Measurements from ENCODE around the gene IGFBP1.

IGFBP1 gene

DNA sequence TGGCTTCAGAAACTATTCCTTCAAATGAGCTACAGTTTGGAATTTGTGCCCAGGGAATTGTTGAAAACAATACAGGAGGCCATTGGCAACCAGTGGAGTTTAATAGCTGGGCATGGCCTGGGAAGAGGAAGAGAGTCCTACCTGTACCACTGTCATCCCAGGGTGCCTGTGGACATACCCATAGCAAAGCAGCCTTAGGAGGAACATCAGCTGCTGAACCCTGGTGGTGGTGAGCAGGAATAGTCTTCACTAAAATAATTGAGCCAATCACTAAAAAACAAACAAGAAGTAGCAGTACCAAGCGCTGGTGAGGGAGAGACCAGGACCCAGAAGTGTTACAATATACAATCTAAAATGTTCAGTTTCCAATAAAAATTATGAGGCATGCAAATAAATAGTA is 14.5 kb downstream of the IGFBP1 start:
- no peak overlapping the region for H3K4me3 Mint-ChIP-seq
- no peak overlapping the region for H3K27ac Mint-ChIP-seq
- H3K4me1 Mint-ChIP-seq (ENCODE audit: low read depth) = no peaks in the 10 kb centered on the region
- peaks cover 4% of the 10 kb centered on the region for H3K27me3 Mint-ChIP-seq (ENCODE audit: low read depth)
- H3K9me3 Mint-ChIP-seq = no peaks in the 10 kb centered on the region
- no peaks in the 10 kb centered on the region for H3K36me3 Mint-ChIP-seq (ENCODE audit: low read depth)
- no peak for DNase-seq (ENCODE audit: low spot score)

DNA sequence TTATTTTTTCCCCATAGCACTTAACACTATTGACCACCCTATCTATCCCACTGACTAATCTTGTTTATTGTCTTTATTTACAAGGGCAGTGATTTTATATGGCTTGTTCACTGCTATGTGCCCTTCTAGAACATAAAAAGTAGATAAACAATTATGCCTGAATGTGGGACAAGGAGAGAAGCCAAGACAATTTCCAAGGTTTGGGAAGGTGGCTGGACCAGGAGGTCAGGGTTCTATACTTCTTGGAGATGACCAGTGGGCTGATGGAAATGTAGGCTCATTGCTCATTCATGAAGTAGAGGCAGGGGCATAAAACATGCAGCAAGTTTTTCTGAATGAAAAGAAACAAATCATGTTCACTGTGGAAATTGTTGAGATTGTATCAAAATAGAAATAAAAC is 21.3 kb downstream of the IGFBP1 start:
- Mint-ChIP-seq H3K27ac (no peak overlapping the region), H3K36me3 (ENCODE audit: low read depth) (no peaks in the 10 kb centered on the region), H3K9me3 (no peaks in the 10 kb centered on the region), H3K4me3 (no peak overlapping the region), H3K4me1 (ENCODE audit: low read depth) (no peaks in the 10 kb centered on the region), H3K27me3 (ENCODE audit: low read depth) (no peaks in the 10 kb centered on the region)
- no peak for DNase-seq (ENCODE audit: low spot score)

DNA sequence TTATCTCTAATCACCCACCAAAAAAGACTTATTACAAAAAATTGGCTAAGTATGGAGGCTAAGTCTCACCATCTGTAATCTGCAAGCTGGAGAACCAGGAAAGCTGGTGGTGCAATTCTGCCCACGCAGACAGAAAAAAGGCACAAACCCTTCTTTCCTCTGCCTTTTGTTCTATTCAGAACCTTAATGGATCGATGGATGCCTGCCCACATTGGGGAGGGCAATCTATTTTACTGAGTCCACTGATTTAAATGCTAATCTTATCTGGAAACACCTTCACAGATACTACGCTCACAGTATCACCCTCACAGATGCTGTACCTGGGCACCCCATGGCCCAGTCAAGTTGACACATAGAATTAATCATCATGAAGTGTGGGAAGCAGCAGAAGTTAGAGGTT is 22.6 kb downstream of the IGFBP1 start:
- H3K9me3 Mint-ChIP-seq = no peaks in the 10 kb centered on the region
- H3K4me3 Mint-ChIP-seq = no peak overlapping the region
- no peak for DNase-seq (ENCODE audit: low spot score)
- H3K27ac Mint-ChIP-seq = no peak overlapping the region
- no peaks in the 10 kb centered on the region for H3K27me3 Mint-ChIP-seq (ENCODE audit: low read depth)
- H3K36me3 Mint-ChIP-seq (ENCODE audit: low read depth) = no peaks in the 10 kb centered on the region
- no peaks in the 10 kb centered on the region for H3K4me1 Mint-ChIP-seq (ENCODE audit: low read depth)

DNA sequence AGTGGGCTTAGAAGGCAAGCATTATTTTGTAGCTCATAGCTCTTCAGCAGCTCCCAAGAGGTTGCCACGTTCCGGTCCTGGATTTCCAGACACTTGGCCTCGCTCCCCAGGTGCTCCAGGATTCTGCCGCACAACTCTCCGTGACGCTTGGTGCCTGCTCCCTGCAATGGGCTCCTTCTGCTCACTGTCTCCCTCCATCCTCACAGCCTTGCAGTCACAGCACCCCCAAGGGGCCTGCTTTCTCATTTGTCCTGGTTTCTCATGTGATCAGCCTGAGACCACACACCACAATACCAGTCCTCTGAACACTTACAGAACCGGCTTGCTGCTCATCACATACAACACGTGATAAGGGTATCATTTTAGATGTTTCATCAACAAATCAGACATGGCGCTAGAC is 23.0 kb downstream of the IGFBP1 start:
- H3K27me3 Mint-ChIP-seq (ENCODE audit: low read depth) = no peaks in the 10 kb centered on the region
- H3K9me3 Mint-ChIP-seq = no peaks in the 10 kb centered on the region
- no peak overlapping the region for H3K4me3 Mint-ChIP-seq
- DNase-seq (ENCODE audit: low spot score) = no peak
- H3K4me1 Mint-ChIP-seq (ENCODE audit: low read depth) = no peaks in the 10 kb centered on the region
- H3K36me3 Mint-ChIP-seq (ENCODE audit: low read depth) = no peaks in the 10 kb centered on the region
- no peak overlapping the region for H3K27ac Mint-ChIP-seq

DNA sequence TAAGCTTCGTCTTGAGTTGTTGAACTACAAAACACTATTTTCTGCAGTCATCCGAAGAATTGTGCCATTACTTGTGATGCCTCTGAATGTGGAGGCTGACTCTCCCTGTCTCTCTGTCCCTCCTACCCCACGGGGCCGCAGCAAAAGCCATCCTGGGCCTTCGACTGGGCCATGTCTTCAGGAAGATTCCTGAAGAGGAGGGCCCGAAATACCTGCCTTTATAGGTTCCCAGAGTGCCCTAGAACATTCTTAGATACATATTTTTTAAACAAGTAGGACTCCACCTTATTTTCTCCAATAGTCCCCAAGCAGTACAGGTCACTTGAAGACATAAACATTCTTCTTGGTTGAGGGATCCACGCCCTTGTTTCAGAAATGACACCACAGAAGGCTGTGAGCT is 24.7 kb downstream of the IGFBP1 start:
- Mint-ChIP-seq H3K4me1 (ENCODE audit: low read depth) (no peaks in the 10 kb centered on the region), H3K4me3 (no peak overlapping the region), H3K9me3 (no peaks in the 10 kb centered on the region), H3K27me3 (ENCODE audit: low read depth) (peaks cover 7% of the 10 kb centered on the region), H3K36me3 (ENCODE audit: low read depth) (no peaks in the 10 kb centered on the region), H3K27ac (no peak overlapping the region)
- DNase-seq (ENCODE audit: low spot score) = no peak

DNA sequence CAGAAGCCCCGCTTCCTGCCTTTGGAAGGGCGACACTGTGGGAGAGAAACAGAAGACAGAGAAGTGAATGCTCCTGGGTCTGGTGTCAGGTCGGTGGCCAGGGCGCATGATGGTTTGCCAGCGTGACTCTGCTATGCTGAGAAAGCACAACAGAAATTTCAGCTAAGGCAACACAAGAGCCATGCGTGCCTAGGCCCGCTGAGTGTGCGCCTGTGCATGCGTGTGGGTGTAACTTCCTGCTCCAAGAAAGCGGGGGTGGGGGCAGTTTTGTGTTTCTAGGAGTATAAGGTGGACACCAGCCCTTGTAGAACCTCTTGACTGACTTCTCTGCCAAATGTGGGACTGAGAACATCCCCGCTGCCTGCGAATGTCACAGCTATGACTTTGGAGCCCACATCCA is 26.6 kb downstream of the IGFBP1 start:
- Mint-ChIP-seq H3K4me1 (ENCODE audit: low read depth) (peaks cover 3% of the 10 kb centered on the region), H3K36me3 (ENCODE audit: low read depth) (no peaks in the 10 kb centered on the region), H3K27ac (no peak overlapping the region), H3K9me3 (no peaks in the 10 kb centered on the region), H3K4me3 (no peak overlapping the region), H3K27me3 (ENCODE audit: low read depth) (peaks cover 27% of the 10 kb centered on the region)
- no peak for DNase-seq (ENCODE audit: low spot score)

DNA sequence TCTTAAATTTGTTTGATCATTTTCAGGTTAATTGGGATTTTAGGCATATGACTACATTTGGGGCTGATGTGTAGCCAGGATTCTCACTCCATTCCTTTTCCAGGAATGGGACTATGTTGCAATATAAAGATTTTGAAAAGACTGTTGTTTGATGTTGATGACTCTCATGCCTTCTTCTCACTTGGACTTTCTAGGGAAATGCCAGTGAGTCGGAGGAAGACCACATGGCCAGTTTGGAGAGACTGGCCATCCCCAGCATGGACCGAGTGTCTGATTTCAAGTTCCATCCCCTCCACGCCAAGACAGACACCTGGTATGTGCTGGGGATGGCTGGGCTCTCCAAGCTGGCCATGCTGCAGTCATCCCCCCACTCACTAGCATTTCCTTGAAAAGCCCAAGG is 27.3 kb downstream of the IGFBP1 start:
- Mint-ChIP-seq H3K27me3 (ENCODE audit: low read depth) (peaks cover 32% of the 10 kb centered on the region), H3K4me1 (ENCODE audit: low read depth) (peaks cover 7% of the 10 kb centered on the region), H3K27ac (no peak overlapping the region), H3K36me3 (ENCODE audit: low read depth) (no peaks in the 10 kb centered on the region), H3K4me3 (no peak overlapping the region), H3K9me3 (no peaks in the 10 kb centered on the region)
- no peak for DNase-seq (ENCODE audit: low spot score)

DNA sequence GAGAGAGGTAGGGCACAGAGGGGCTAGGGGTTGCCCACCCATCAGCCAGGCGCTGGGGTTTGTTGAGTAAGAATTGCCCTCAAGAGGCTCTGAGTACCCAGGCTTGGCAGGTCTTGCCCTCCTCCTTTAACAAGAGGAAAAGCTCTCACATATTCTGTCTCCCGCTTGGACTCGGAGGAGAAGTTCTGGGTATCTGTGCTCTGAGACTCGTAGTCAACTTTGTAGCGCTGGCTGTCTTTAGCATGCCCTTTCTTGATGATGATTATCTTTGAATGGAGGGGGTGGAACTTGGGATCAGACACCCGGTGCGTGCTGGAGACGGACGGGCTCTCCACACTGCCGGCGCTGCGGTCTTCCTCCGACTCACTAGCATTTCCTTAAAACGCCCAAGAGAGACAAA is 28.8 kb downstream of the IGFBP1 start:
- H3K36me3 Mint-ChIP-seq (ENCODE audit: low read depth) = no peaks in the 10 kb centered on the region
- no peak for DNase-seq (ENCODE audit: low spot score)
- peaks cover 9% of the 10 kb centered on the region for H3K4me1 Mint-ChIP-seq (ENCODE audit: low read depth)
- H3K27me3 Mint-ChIP-seq (ENCODE audit: low read depth) = peaks cover 40% of the 10 kb centered on the region
- H3K9me3 Mint-ChIP-seq = no peaks in the 10 kb centered on the region
- no peak overlapping the region for H3K4me3 Mint-ChIP-seq
- no peak overlapping the region for H3K27ac Mint-ChIP-seq

DNA sequence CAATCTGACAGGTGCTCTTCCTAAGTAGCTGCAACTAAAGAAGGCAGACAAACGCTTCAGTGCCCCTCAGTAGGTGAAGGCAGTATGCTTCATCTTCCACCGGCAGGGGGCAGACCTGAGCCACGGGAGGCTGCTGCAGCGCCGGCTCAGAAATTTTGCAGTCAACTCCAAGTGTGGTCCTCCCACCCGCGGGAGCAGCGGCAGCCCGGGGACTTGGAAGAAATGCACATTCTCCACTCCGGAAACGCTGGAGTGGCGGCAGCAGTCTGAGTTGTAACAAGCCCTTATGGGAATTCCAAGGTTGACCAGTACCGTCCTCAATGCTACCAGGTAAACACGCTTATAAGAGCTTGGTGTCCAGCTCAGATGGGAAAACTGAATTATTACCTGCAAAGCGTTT is 29.4 kb downstream of the IGFBP1 start:
- Mint-ChIP-seq H3K4me1 (ENCODE audit: low read depth) (peaks cover 15% of the 10 kb centered on the region), H3K27me3 (ENCODE audit: low read depth) (peaks cover 46% of the 10 kb centered on the region), H3K4me3 (no peak overlapping the region), H3K9me3 (no peaks in the 10 kb centered on the region), H3K36me3 (ENCODE audit: low read depth) (no peaks in the 10 kb centered on the region), H3K27ac (no peak overlapping the region)
- DNase-seq (ENCODE audit: low spot score) = peak; percentile 56

DNA sequence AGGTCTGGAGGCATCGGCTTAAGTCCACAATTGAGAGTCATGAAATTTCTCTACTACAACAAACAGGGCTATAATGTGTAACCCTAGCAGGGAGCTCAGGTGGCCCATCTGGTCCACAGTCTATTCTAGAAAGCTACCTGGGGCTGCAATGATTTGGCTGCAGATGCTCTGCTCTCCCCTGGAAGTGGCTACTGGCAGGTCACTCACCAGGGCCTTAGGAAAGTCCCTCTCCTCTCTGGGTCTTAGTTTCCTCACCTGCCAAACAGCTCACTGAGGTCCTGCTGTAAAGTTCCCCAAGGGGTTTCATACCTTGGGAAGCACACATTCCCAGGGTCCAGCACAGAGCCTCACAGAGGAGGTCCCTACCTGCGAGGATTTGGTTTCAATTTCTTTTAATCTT is 30.3 kb downstream of the IGFBP1 start:
- peaks cover 53% of the 10 kb centered on the region for H3K27me3 Mint-ChIP-seq (ENCODE audit: low read depth)
- no peak overlapping the region for H3K4me3 Mint-ChIP-seq
- H3K9me3 Mint-ChIP-seq = no peaks in the 10 kb centered on the region
- no peak overlapping the region for H3K27ac Mint-ChIP-seq
- no peak for DNase-seq (ENCODE audit: low spot score)
- H3K4me1 Mint-ChIP-seq (ENCODE audit: low read depth) = peaks cover 21% of the 10 kb centered on the region
- H3K36me3 Mint-ChIP-seq (ENCODE audit: low read depth) = no peaks in the 10 kb centered on the region

DNA sequence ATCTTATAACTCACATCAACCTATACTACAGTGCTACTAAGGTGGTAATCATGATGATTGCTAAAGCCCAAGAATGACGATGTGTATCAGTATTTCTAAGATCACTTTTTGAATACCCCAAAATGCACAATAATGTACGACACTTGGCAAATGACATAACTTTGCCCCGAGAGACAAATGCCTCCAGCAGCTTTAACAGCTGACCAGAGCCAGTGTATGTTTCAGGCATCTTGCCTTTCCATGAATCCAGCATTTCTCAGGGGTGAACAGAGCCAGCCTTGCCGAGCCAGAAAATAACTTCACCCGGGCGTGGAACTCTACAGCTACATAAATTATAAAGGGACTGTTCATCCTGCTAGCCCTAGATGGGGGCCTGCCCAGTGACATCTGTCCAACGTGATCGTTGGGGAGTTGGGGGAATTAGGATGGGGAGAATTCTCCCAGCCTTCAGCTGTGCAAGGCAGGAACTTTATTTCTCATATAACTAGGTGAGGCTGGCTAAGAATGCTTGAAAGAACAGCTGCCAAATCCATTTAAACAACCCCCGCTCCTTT is 31.0 kb downstream of the IGFBP1 start:
- Mint-ChIP-seq H3K27me3 (ENCODE audit: low read depth) (peaks cover 58% of the 10 kb centered on the region), H3K9me3 (no peaks in the 10 kb centered on the region), H3K4me3 (no peak overlapping the region), H3K4me1 (ENCODE audit: low read depth) (peaks cover 21% of the 10 kb centered on the region), H3K27ac (no peak overlapping the region), H3K36me3 (ENCODE audit: low read depth) (no peaks in the 10 kb centered on the region)
- no peak for DNase-seq (ENCODE audit: low spot score)

DNA sequence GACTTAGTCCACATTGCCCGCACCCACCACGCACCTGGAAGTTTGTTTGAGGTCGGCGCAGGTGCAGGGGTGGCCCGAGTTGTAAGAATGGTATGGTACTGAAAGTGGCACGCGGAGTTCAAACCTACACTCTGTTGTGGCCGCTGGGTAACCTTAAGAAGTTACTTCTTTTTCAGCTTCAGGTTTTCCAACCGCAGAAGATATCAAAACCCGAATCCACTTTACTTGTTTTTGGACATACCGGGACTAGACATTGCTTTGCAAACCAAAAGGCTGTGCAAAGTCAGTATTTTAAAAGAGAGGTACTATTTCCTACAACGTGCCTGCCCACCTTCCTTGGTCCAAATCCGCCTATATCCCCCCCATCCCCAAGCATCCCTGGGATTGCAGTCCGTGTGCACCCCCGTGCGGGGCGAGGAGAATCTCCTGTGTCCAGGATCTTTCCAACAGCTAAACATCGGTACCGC is 31.7 kb downstream of the IGFBP1 start:
- Mint-ChIP-seq H3K9me3 (no peaks in the 10 kb centered on the region), H3K27ac (no peak overlapping the region), H3K4me3 (peak overlapping the region; percentile 56), H3K36me3 (ENCODE audit: low read depth) (no peaks in the 10 kb centered on the region), H3K4me1 (ENCODE audit: low read depth) (peaks cover 21% of the 10 kb centered on the region), H3K27me3 (ENCODE audit: low read depth) (peaks cover 65% of the 10 kb centered on the region)
- no peak for DNase-seq (ENCODE audit: low spot score)

DNA sequence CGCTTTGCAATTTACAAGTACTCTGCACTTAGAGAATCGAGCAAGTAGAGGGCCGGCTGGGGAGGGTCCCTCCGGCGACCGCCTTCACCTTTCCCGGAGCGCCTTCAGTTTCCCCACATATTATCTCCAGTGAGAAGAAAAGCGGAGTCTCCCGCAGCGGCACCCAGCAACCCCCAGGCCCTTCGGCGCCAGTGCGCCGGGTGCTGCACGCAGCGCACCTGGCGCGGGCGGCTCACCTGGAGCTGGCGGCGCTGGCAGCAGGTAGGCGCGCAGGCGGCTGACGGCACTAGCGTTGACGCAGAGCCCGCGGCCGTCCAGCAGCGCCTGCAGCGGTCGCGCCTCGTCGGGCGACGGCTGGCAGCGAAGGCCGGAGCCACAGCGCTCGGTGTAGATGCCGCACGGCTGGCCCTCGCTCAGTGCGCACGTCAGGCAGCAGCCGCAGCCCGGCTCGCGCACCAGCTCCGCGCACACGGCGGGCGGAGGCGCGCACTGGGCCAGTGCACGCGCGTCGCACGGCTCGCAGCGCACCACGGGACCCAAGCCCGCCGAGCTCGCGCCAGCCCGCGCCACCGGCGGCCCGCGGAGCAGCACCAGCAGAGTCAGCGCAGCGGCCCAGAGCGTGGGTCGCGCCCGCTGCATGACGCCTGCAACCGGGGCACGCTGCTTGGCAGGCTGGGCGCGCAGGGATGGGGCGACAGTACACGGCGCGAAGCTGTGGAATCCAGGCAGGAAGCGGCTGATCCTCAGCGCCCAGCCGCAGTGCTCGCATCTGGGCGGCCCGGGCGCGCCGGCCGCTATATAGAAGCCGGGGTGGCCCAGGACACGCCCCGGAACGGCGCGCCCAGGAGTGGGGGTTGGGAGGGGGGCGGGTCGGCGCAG is 32.5 kb downstream of the IGFBP1 start, which contains the start of gene IGFBP3:
Gene IGFBP3, minus strand, starts transcription at position 771 of the 879 bp plus-strand sequence. Its CDS starts 132 bp downstream, at position 639.
- peak within 1 kb of the TSS; percentile 59 for H3K4me3 Mint-ChIP-seq
- no peak within 1 kb of the TSS for H3K27ac Mint-ChIP-seq
- peak; percentile 26 for DNase-seq (ENCODE audit: low spot score)
- H3K9me3 Mint-ChIP-seq = no peaks in the 10 kb centered on the region
- H3K4me1 Mint-ChIP-seq (ENCODE audit: low read depth) = peaks cover 21% of the 10 kb centered on the region
- H3K36me3 Mint-ChIP-seq (ENCODE audit: low read depth) = no peaks in the 10 kb centered on the region
- H3K27me3 Mint-ChIP-seq (ENCODE audit: low read depth) = peaks cover 69% of the 10 kb centered on the region

DNA sequence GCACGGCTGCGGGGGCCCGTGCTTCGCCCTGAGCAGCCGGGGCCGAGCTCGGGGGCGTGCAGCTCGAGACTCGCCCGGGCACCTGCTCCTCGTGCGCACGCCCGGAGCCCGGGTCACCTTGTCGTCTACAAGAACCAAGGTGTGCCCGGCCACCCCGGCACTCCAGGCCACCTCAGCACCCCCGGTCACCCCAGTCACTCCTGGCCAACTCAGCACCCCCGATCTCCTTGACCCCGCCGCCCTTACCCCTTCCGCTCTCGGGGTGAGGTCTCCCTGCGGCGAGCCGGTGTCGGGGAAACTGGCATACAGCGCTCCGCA is 33.1 kb downstream of the IGFBP1 start:
- no peak overlapping the region for H3K27ac Mint-ChIP-seq
- no peak for DNase-seq (ENCODE audit: low spot score)
- no peaks in the 10 kb centered on the region for H3K9me3 Mint-ChIP-seq
- peak overlapping the region; percentile 45 for H3K4me3 Mint-ChIP-seq
- H3K4me1 Mint-ChIP-seq (ENCODE audit: low read depth) = peaks cover 21% of the 10 kb centered on the region
- H3K27me3 Mint-ChIP-seq (ENCODE audit: low read depth) = peaks cover 73% of the 10 kb centered on the region
- H3K36me3 Mint-ChIP-seq (ENCODE audit: low read depth) = no peaks in the 10 kb centered on the region
